ENCODE results near the gene RGL1.
"Not testable (repeated sequence)": the region's sequence is repeated elsewhere in the genome, so short reads cannot be mapped to it uniquely, and the experiment has no call there.

RGL1 gene

GRCh38 chr1:183785921-183786320, 19.0 kb upstream of the RGL1 start:
- H3K27ac ChIP-seq (ENCODE audit: low read length); H3K4me3 ChIP-seq (ENCODE audit: low read length); H3K9me3 ChIP-seq (ENCODE audit: control insufficient read depth, insufficient read depth, low read length); H3K36me3 ChIP-seq (ENCODE audit: control insufficient read depth, insufficient read depth, low read length); DNase-seq (ENCODE audit: low read depth, low spot score); H3K4me1 ChIP-seq (ENCODE audit: control insufficient read depth, insufficient read depth, low read length); H3K27me3 ChIP-seq (ENCODE audit: control insufficient read depth, insufficient read depth, low read length): not testable (repeated sequence)
- no CpG with 5 or more reads among the region's 3 CpGs for WGBS (ENCODE audit: insufficient coverage, insufficient read length)

DNA sequence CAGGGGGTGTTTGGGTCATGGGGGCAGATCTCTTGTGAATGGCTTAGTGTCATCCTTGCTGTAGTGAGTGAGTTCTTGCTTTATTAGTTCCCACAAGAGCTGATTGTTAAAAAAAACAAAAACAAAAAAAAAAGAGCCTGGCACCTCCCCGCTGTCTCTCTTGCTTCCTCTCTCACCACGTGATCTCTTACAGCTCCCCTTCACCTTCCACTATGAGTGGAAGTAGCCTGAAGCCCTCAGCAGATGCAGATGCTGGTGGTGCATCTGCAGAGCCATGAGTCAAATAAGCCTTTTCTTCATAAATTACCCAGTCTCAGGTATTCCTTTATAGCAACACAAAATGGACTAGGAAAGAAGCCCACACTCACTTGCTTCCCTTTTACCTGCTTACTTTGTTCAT, 17.2 kb upstream of the RGL1 start:
- H3K4me3 ChIP-seq (ENCODE audit: low read length), result no peak overlapping the region
- DNase-seq (ENCODE audit: low read depth, low spot score), result no peak
- no peaks in the 10 kb centered on the region for H3K4me1 ChIP-seq (ENCODE audit: control insufficient read depth, insufficient read depth, low read length)
- no peaks in the 10 kb centered on the region for H3K36me3 ChIP-seq (ENCODE audit: control insufficient read depth, insufficient read depth, low read length)
- no peak overlapping the region for H3K27ac ChIP-seq (ENCODE audit: low read length)
- no peaks in the 10 kb centered on the region for H3K27me3 ChIP-seq (ENCODE audit: control insufficient read depth, insufficient read depth, low read length)
- no peaks in the 10 kb centered on the region for H3K9me3 ChIP-seq (ENCODE audit: control insufficient read depth, insufficient read depth, low read length)
- WGBS (ENCODE audit: insufficient coverage, insufficient read length), result no CpG with 5 or more reads among the region's 2 CpGs

- no peaks in the 10 kb centered on the region for H3K27me3 ChIP-seq (ENCODE audit: control insufficient read depth, insufficient read depth, low read length)
- H3K27ac ChIP-seq (ENCODE audit: low read length), result no peak overlapping the region
- H3K4me1 ChIP-seq (ENCODE audit: control insufficient read depth, insufficient read depth, low read length), result no peaks in the 10 kb centered on the region
- no peak for DNase-seq (ENCODE audit: low read depth, low spot score)
- H3K4me3 ChIP-seq (ENCODE audit: low read length), result no peak overlapping the region
- no peaks in the 10 kb centered on the region for H3K36me3 ChIP-seq (ENCODE audit: control insufficient read depth, insufficient read depth, low read length)
- H3K9me3 ChIP-seq (ENCODE audit: control insufficient read depth, insufficient read depth, low read length), result no peaks in the 10 kb centered on the region
Observed at GRCh38 chr1:183791319-183791718, 13.6 kb upstream of the RGL1 start.

DNA sequence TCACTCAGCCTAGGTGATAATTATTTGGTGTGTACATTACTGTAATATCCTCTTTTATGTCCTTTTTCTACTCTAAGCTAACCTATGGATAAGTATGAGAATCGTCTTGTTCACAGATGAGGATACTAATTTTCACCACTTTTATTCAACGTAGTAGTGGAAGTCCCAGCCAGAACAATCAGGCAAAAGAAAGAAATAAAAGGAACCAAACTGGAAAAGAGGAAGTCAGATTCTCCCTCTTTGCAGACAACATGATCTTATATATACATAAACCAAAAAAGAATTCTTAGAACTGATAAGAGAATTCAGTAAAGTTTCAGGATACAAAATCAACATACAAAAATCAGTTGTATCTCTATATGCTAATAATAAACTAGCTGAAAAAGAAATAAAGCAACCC, 12.6 kb upstream of the RGL1 start:
- Histone ChIP-seq H3K27me3 (ENCODE audit: control insufficient read depth, insufficient read depth, low read length) (no peaks in the 10 kb centered on the region), H3K4me3 (ENCODE audit: low read length) (no peak overlapping the region), H3K27ac (ENCODE audit: low read length) (no peak overlapping the region), H3K9me3 (ENCODE audit: control insufficient read depth, insufficient read depth, low read length) (no peaks in the 10 kb centered on the region), H3K4me1 (ENCODE audit: control insufficient read depth, insufficient read depth, low read length) (no peaks in the 10 kb centered on the region), H3K36me3 (ENCODE audit: control insufficient read depth, insufficient read depth, low read length) (no peaks in the 10 kb centered on the region)
- DNase-seq (ENCODE audit: low read depth, low spot score), result no peak
- no CpG with 5 or more reads among the region's 2 CpGs for WGBS (ENCODE audit: insufficient coverage, insufficient read length)

DNA sequence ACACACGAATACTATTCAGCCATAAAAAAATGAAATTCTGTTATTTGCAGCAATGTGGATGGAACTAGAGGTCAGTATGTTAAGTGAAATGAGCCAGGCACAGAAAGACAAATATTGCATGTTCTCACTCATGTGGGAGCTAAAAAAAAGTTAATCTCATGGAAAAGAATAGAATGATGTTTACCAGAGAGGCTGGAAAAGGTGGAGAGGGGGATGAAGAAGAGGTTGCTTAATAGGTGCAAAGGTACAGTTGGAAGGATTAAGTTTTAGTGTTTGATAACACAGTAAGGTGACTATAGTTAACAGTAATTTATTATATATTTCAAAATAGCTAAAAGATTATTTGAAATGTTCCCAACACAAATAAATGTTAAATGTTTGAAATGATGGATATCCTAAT, 10.8 kb upstream of the RGL1 start:
- WGBS (ENCODE audit: insufficient coverage, insufficient read length), result no CpG with 5 or more reads among the region's 1 CpG
- no peak for DNase-seq (ENCODE audit: low read depth, low spot score)
- Histone ChIP-seq H3K4me1 (ENCODE audit: control insufficient read depth, insufficient read depth, low read length) (no peaks in the 10 kb centered on the region), H3K4me3 (ENCODE audit: low read length) (no peak overlapping the region), H3K9me3 (ENCODE audit: control insufficient read depth, insufficient read depth, low read length) (no peaks in the 10 kb centered on the region), H3K27me3 (ENCODE audit: control insufficient read depth, insufficient read depth, low read length) (no peaks in the 10 kb centered on the region), H3K36me3 (ENCODE audit: control insufficient read depth, insufficient read depth, low read length) (no peaks in the 10 kb centered on the region), H3K27ac (ENCODE audit: low read length) (no peak overlapping the region)

DNA sequence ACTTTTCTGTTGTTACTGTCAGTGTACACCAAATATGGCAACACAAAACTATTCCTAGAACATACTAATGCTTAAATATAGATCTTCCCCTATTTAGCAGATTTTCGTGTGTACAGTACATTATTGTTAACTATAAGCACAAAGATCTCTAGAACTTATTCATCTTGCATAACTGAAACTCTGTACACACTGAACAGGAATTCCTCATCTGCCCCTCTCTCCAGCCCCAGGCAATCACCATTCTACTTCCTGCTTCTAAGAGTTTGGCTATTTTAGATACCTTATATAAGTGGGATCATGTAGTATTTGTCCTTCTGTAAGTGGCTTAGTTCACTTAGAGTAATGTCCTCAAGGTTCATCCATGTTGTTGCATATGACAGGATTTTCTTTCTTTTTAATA, 4.5 kb upstream of the RGL1 start:
- Histone ChIP-seq H3K27ac (ENCODE audit: low read length) (no peak overlapping the region), H3K9me3 (ENCODE audit: control insufficient read depth, insufficient read depth, low read length) (no peaks in the 10 kb centered on the region), H3K36me3 (ENCODE audit: control insufficient read depth, insufficient read depth, low read length) (no peaks in the 10 kb centered on the region), H3K27me3 (ENCODE audit: control insufficient read depth, insufficient read depth, low read length) (no peaks in the 10 kb centered on the region; the same call in 1 of the 2 replicates), H3K4me1 (ENCODE audit: control insufficient read depth, insufficient read depth, low read length) (peaks cover 2% of the 10 kb centered on the region; the same call in 1 of the 2 replicates), H3K4me3 (ENCODE audit: low read length) (no peak overlapping the region)
- DNase-seq (ENCODE audit: low read depth, low spot score), result no peak
- no CpG with 5 or more reads among the region's 1 CpG for WGBS (ENCODE audit: insufficient coverage, insufficient read length)

- Histone ChIP-seq H3K9me3 (ENCODE audit: control insufficient read depth, insufficient read depth, low read length) (no peaks in the 10 kb centered on the region), H3K4me1 (ENCODE audit: control insufficient read depth, insufficient read depth, low read length) (peaks cover 2% of the 10 kb centered on the region; the same call in 1 of the 2 replicates), H3K4me3 (ENCODE audit: low read length) (no peak overlapping the region), H3K27ac (ENCODE audit: low read length) (no peak overlapping the region), H3K27me3 (ENCODE audit: control insufficient read depth, insufficient read depth, low read length) (no peaks in the 10 kb centered on the region; the same call in 1 of the 2 replicates), H3K36me3 (ENCODE audit: control insufficient read depth, insufficient read depth, low read length) (no peaks in the 10 kb centered on the region)
- WGBS (ENCODE audit: insufficient coverage, insufficient read length), result no CpG with 5 or more reads among the region's 2 CpGs
- no peak for DNase-seq (ENCODE audit: low read depth, low spot score)
Observed at GRCh38 chr1:183801649-183802048, 3.3 kb upstream of the RGL1 start.

DNA sequence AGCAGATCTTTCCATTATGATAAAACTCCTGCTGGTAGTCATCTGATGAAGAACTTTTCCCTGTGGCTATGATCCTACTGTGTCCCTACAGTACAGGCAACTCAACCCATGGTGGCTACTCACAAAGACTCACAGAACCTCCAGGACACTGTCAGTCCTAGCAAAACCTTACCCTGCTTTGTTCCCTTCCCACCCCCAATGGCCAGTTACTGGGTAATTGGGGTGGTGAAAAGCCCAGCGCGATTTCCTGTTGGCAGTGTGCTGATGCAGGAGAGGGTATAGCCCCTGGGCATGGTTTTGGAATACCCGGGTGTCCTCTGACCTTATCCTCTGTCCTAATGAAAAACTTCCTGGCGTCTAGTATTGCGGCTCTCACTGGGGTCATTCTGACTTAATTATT, 533 bp upstream of the RGL1 start:
- Histone ChIP-seq H3K9me3 (ENCODE audit: control insufficient read depth, insufficient read depth, low read length) (no peaks in the 10 kb centered on the region), H3K4me3 (ENCODE audit: low read length) (no peak overlapping the region), H3K27me3 (ENCODE audit: control insufficient read depth, insufficient read depth, low read length) (no peaks in the 10 kb centered on the region; the same call in 1 of the 2 replicates), H3K27ac (ENCODE audit: low read length) (no peak overlapping the region), H3K36me3 (ENCODE audit: control insufficient read depth, insufficient read depth, low read length) (no peaks in the 10 kb centered on the region), H3K4me1 (ENCODE audit: control insufficient read depth, insufficient read depth, low read length) (peaks cover 2% of the 10 kb centered on the region; the same call in 1 of the 2 replicates)
- DNase-seq (ENCODE audit: low read depth, low spot score), result no peak
- no CpG with 5 or more reads among the region's 5 CpGs for WGBS (ENCODE audit: insufficient coverage, insufficient read length)

GRCh38 chr1:183806125-183806524, 1.2 kb downstream of the RGL1 start:
- Histone ChIP-seq H3K27ac (ENCODE audit: low read length) (no peak overlapping the region), H3K36me3 (ENCODE audit: control insufficient read depth, insufficient read depth, low read length) (no peaks in the 10 kb centered on the region), H3K4me3 (ENCODE audit: low read length) (no peak overlapping the region), H3K4me1 (ENCODE audit: control insufficient read depth, insufficient read depth, low read length) (peaks cover 2% of the 10 kb centered on the region; the same call in 1 of the 2 replicates), H3K27me3 (ENCODE audit: control insufficient read depth, insufficient read depth, low read length) (no peaks in the 10 kb centered on the region; the same call in 1 of the 2 replicates), H3K9me3 (ENCODE audit: control insufficient read depth, insufficient read depth, low read length) (no peaks in the 10 kb centered on the region)
- WGBS (ENCODE audit: insufficient coverage, insufficient read length), result no CpG with 5 or more reads among the region's 4 CpGs
- DNase-seq (ENCODE audit: low read depth, low spot score), result no peak

DNA sequence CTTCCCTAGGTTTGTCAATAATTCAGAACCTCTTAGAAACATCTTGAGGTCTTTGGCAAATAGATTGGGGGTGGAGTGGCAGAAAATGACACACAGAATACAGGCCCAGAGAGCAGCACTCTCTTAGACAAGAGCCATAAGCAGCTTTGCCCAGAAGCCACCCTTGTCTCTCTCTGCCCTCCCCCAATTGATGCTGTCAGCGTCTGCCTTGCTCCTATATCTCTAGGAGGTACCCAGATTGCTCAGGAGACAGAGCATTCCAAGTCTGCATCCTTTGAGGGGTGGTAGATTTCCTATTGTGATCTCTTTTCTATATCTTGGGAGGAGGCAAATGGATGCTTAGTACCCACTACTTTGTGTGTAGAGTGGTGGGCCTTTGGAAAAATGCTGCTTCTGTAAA, 1.8 kb downstream of the RGL1 start:
- peaks cover 2% of the 10 kb centered on the region; the same call in 1 of the 2 replicates for H3K4me1 ChIP-seq (ENCODE audit: control insufficient read depth, insufficient read depth, low read length)
- no peak overlapping the region for H3K27ac ChIP-seq (ENCODE audit: low read length)
- H3K4me3 ChIP-seq (ENCODE audit: low read length), result no peak overlapping the region
- WGBS (ENCODE audit: insufficient coverage, insufficient read length), result no CpG with 5 or more reads among the region's 1 CpG
- H3K9me3 ChIP-seq (ENCODE audit: control insufficient read depth, insufficient read depth, low read length), result no peaks in the 10 kb centered on the region
- H3K36me3 ChIP-seq (ENCODE audit: control insufficient read depth, insufficient read depth, low read length), result no peaks in the 10 kb centered on the region
- DNase-seq (ENCODE audit: low read depth, low spot score), result no peak
- H3K27me3 ChIP-seq (ENCODE audit: control insufficient read depth, insufficient read depth, low read length), result no peaks in the 10 kb centered on the region; the same call in 1 of the 2 replicates

DNA sequence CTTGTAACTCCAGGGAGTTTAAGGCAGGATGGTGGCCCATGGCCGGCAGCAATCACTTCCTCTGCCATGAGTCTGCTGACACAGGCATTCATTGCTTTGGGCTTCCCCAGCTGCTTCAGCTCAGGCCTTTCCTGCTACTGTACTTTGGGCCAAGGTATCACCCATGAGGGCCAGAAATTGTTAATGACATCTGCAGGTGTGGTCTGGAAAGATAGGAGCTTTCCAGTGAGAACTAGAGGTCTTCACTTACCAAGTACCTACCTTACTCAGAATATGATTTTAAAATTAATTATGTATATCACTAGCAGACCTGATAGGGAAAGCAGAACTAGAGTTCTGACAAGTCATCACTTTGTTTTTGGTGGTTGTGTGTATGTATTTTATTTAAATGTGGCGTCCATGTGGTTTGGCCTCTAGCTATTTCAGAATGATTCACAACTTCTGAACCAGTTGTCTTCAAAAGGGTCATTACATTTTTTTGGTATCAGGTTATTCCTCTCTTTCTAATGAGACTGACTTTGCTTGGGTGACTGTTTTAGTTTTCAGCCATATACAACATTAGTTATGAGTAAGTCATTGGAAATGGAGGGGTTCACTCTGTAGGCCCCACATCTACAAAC, 2.7 kb downstream of the RGL1 start:
- Histone ChIP-seq H3K27me3 (ENCODE audit: control insufficient read depth, insufficient read depth, low read length) (no peaks in the 10 kb centered on the region; the same call in 1 of the 2 replicates), H3K4me3 (ENCODE audit: low read length) (no peak overlapping the region), H3K27ac (ENCODE audit: low read length) (no peak overlapping the region), H3K9me3 (ENCODE audit: control insufficient read depth, insufficient read depth, low read length) (no peaks in the 10 kb centered on the region), H3K36me3 (ENCODE audit: control insufficient read depth, insufficient read depth, low read length) (no peaks in the 10 kb centered on the region), H3K4me1 (ENCODE audit: control insufficient read depth, insufficient read depth, low read length) (peaks cover 3% of the 10 kb centered on the region; the same call in 1 of the 2 replicates)
- WGBS (ENCODE audit: insufficient coverage, insufficient read length), result no CpG with 5 or more reads among the region's 2 CpGs
- no peak for DNase-seq (ENCODE audit: low read depth, low spot score)
